Muscle of leg (tissue), 16 donors: ENCODE results near the gene CYP2J2. TPM values are rescaled to one million over a fixed set of nuclear protein-coding genes. Genes with fewer than 3 reads are reported as not detected.
"Not testable (repeated sequence)": the region's sequence is repeated elsewhere in the genome, so short reads cannot be mapped to it uniquely, and the experiment has no call there.

Source experiments
- DNase-seq: peaks from one replicate; pipeline ENCODE4 v3.0.0; 2013
- H3K27ac ChIP-seq: one replicate; pipeline ENCODE4 v1.5.1; 2013; ENCODE audit warnings: mild to moderate bottlenecking, low read length, control low read depth
- H3K27me3 ChIP-seq: one replicate; pipeline ENCODE4 v1.6.1; 2013; ENCODE audit warnings: low read length; ENCODE audit not compliant: control insufficient read depth, insufficient read depth
- H3K36me3 ChIP-seq: one replicate; pipeline ENCODE4 v1.6.1; 2013; ENCODE audit warnings: low read length; ENCODE audit not compliant: control insufficient read depth, insufficient read depth
- H3K4me1 ChIP-seq: one replicate; pipeline ENCODE4 v1.6.1; 2013; ENCODE audit warnings: low read length; ENCODE audit not compliant: control insufficient read depth, insufficient read depth
- H3K4me3 ChIP-seq: one replicate; pipeline ENCODE4 v1.5.1; 2013; ENCODE audit warnings: low read length, control low read depth
- H3K9me3 ChIP-seq: replicated peaks from 2 replicates; pipeline ENCODE4 v1.6.1; 2013; ENCODE audit warnings: low read depth, low read length; ENCODE audit not compliant: control insufficient read depth
- WGBS: methylation state at CpG from one replicate; pipeline ENCODE4 v1.1.5; 2013; ENCODE audit warnings: missing lambda C conversion rate; ENCODE audit not compliant: insufficient coverage; 5-methylcytosine and 5-hydroxymethylcytosine counted together
- long read RNA-seq, 11 donors: transcript quantifications; one replicate each; lab custom pipeline, GENCODE V29; 2026
- polyA plus RNA-seq, 8 donors: library from polyadenylated mRNA; unstranded; fragments of 120-200 nt; gene quantifications; one replicate each; pipeline versions ENCODE4 v1.2.1 to v1.2.3, GENCODE V29; 2013; ENCODE audit warnings: inconsistent platforms in 1 of 8, low replicate concordance in 1 of 8; ENCODE audit not compliant: insufficient read length in 8 of 8, insufficient read depth in 1 of 8
- total RNA-seq: library from RNA; stranded (reverse); fragments of 120-200 nt; gene quantifications from one replicate; pipeline ENCODE4 v1.2.4, GENCODE V29; 2013

Gene CYP2J2, protein sequence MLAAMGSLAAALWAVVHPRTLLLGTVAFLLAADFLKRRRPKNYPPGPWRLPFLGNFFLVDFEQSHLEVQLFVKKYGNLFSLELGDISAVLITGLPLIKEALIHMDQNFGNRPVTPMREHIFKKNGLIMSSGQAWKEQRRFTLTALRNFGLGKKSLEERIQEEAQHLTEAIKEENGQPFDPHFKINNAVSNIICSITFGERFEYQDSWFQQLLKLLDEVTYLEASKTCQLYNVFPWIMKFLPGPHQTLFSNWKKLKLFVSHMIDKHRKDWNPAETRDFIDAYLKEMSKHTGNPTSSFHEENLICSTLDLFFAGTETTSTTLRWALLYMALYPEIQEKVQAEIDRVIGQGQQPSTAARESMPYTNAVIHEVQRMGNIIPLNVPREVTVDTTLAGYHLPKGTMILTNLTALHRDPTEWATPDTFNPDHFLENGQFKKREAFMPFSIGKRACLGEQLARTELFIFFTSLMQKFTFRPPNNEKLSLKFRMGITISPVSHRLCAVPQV
- total RNA-seq (50.6 TPM), polyA plus RNA-seq (10 to 100 TPM; 32.1 to 74.1 (median 53.5) TPM)
- long read RNA-seq, donor 1, partial matches to known transcripts = 0 of 6 reads
- long read RNA-seq, donor 1, other reads (novel, unspliced or antisense) = 0 of 6 reads
- long read RNA-seq, donor 2 = 0 reads
- long read RNA-seq, donor 3, transcript CYP2J2-201 (9 exons, 1,896 nt) = major isoform, 14 of 16 reads
- long read RNA-seq, donor 3, partial matches to known transcripts = 0 of 16 reads
- long read RNA-seq, donor 3, other reads (novel, unspliced or antisense) = 0 of 16 reads
- long read RNA-seq, donor 4, transcript CYP2J2-201 (9 exons, 1,896 nt) = major isoform, 5 of 5 reads
- long read RNA-seq, donor 4, partial matches to known transcripts = 0 of 5 reads
- long read RNA-seq, donor 4, other reads (novel, unspliced or antisense) = 0 of 5 reads
- long read RNA-seq, donor 5, transcript CYP2J2-201 (9 exons, 1,896 nt) = major isoform, 12 of 15 reads
- long read RNA-seq, donor 5, partial matches to known transcripts = 0 of 15 reads
- long read RNA-seq, donor 5, other reads (novel, unspliced or antisense) = 0 of 15 reads
- long read RNA-seq, donor 6, transcript CYP2J2-201 (9 exons, 1,896 nt) = major isoform, 15 of 17 reads
- long read RNA-seq, donor 6, partial matches to known transcripts = 0 of 17 reads
- long read RNA-seq, donor 6, other reads (novel, unspliced or antisense) = 0 of 17 reads
- long read RNA-seq, donor 7, partial matches to known transcripts = 0 of 5 reads
- long read RNA-seq, donor 7, other reads (novel, unspliced or antisense) = 0 of 5 reads
- long read RNA-seq, donor 8, transcript CYP2J2-201 (9 exons, 1,896 nt) = major isoform, 5 of 8 reads
- long read RNA-seq, donor 8, partial matches to known transcripts = 0 of 8 reads
- long read RNA-seq, donor 8, other reads (novel, unspliced or antisense) = 0 of 8 reads
- long read RNA-seq, donor 9, partial matches to known transcripts = 12 of 17 reads
- long read RNA-seq, donor 9, other reads (novel, unspliced or antisense) = 0 of 17 reads
- long read RNA-seq, donor 10, transcript CYP2J2-201 (9 exons, 1,896 nt) = major isoform, 9 of 28 reads
- long read RNA-seq, donor 10, partial matches to known transcripts = 18 of 28 reads
- long read RNA-seq, donor 10, other reads (novel, unspliced or antisense) = 0 of 28 reads
- long read RNA-seq, donor 11, transcript CYP2J2-201 (9 exons, 1,896 nt) = major isoform, 5 of 6 reads
- long read RNA-seq, donor 11, partial matches to known transcripts = 0 of 6 reads
- long read RNA-seq, donor 11, other reads (novel, unspliced or antisense) = 0 of 6 reads

DNA sequence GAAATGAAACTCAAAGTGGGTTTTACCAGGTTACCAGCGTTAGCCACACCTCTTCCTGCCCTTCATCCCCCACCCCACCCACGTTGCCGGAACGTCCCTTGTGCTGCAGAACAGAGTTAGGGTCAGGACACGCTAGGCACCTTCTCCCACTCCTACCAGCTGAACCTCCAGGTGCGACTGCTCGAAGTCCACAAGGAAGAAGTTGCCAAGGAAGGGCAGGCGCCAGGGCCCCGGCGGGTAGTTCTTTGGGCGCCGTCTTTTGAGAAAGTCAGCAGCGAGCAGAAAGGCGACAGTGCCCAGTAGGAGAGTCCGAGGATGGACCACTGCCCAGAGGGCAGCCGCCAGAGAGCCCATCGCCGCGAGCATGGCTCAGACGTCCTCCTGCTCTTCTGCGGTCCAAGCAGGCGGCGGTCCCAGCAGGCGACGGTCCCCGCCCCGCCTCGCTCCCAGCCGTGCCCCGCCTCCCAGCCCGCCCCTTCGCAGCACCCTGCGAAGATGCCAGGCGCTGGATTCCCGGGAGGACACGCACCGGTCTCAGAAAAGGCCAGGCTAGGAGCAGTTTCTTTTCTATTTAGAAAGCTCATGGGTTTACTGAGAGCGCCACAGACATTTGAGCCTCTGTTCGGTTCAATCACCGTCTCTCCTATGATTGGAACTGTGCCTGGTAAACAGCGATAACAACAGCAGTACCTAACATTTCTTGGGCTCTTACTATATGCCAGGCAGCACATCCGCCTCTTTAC is at the start of gene CYP2J2:
Gene CYP2J2 (minus strand): TSS at position 393 of the 743 bp plus-strand sequence. CDS start 27 bp downstream, at position 366.
- 3% methylated on average over 40 of the region's 42 CpGs for whole genome bisulfite sequencing
- peak within 1 kb of the TSS; percentile 87 for H3K27ac ChIP-seq
- H3K9me3 ChIP-seq = no peaks in the 10 kb centered on the region
- peak within 1 kb of the TSS; percentile 65 for H3K4me3 ChIP-seq
- H3K36me3 ChIP-seq = no peaks in the 10 kb centered on the region
- peaks cover 10% of the 10 kb centered on the region for H3K27me3 ChIP-seq
- DNase-seq = peak; percentile 61
- H3K4me1 ChIP-seq = peaks cover 8% of the 10 kb centered on the region

DNA sequence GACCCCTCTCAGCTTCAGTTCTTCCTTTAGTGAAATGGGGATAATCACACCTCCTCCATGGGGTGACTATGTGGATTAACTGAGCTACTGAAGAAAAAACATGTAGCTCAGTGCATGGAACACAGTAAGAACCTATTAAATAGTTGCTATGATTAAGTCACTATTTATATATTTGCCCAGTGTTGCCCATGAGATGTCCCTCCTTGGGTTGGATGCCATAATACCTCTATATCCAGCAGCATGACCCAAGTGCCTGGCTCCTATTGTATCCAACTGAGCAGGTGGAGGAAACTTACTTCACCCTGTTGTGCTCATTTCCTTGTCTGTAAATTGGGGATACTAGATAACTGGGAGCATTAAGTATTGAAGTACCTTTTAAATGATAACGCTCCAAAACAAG is 47.1 kb upstream of the CYP2J2 start:
- H3K4me3 ChIP-seq = no peak overlapping the region
- H3K36me3 ChIP-seq = no peaks in the 10 kb centered on the region
- H3K27me3 ChIP-seq = no peaks in the 10 kb centered on the region
- H3K4me1 ChIP-seq = peaks cover 19% of the 10 kb centered on the region
- H3K27ac ChIP-seq = no peak overlapping the region
- no peaks in the 10 kb centered on the region for H3K9me3 ChIP-seq
- DNase-seq = no peak
- WGBS = no CpG with 5 or more reads among the region's 1 CpG

DNA sequence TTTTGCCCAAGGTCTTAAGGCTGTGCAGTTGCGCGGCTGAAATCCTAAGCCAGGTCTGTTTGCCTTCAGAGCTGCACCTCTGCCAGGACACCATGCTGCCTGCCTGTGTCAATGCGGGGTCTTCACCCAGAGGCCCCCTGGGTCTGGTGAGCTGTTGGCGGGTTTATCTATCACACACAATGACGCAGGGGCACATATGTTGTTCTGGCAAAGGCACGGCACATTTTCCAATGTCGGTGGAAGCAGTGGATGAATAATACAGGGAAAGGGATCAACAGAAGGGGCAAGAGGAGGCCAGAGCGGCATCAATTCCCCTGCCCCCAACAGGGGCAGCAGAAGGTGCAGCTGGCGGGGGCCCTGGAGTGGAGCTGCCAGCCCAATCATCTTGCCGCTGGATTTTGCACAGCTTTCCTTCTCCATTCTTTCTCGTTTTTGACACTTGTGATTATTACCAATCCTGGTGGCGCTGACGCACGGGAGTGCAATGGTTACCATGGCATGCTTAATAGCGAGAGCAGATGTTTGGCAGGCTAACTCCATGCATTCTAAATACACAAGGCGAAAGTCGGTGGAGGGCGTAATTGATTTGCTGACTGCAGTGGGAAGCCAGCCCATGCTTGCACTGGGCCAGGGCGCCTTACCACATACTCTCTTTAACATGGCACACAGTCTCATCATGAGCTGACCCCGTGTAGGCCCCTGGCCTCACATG is 45.8 kb upstream of the CYP2J2 start:
- no peaks in the 10 kb centered on the region for H3K9me3 ChIP-seq
- H3K4me1 ChIP-seq = peaks cover 21% of the 10 kb centered on the region
- peak; percentile 91 for DNase-seq
- H3K36me3 ChIP-seq = no peaks in the 10 kb centered on the region
- WGBS = 56% methylated on average over 12 of the region's 20 CpGs
- H3K27me3 ChIP-seq = no peaks in the 10 kb centered on the region
- peak overlapping the region; percentile 78 for H3K27ac ChIP-seq
- no peak overlapping the region for H3K4me3 ChIP-seq

DNA sequence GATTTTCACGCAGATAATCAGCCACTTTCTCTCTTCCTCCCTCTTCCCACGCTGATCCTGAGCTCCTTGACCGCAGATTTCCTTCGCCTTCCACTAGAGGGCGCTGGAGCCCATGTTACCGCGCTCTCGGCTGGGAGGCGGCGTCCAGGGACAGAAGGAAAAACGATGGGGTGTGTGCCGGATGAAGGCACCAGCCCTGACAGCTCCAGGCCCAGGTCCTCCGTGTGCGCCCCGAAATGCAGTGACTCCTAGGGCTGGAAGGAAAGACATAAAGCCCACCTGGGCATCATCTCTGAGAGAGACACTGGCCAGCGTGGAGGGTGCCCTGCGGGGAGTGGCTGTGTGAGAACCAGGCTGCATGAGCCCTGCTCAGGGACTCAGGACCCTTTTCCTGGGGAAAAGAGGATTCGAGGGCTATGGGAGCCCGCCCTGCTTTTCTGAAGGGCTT is 44.9 kb upstream of the CYP2J2 start:
- no peak overlapping the region for H3K4me3 ChIP-seq
- H3K27me3 ChIP-seq = no peaks in the 10 kb centered on the region
- DNase-seq = peak; percentile 89
- no peaks in the 10 kb centered on the region for H3K9me3 ChIP-seq
- peak overlapping the region; percentile 44 for H3K27ac ChIP-seq
- no peaks in the 10 kb centered on the region for H3K36me3 ChIP-seq
- peaks cover 26% of the 10 kb centered on the region for H3K4me1 ChIP-seq
- 4% methylated on average over 15 of the region's 19 CpGs for WGBS

DNA sequence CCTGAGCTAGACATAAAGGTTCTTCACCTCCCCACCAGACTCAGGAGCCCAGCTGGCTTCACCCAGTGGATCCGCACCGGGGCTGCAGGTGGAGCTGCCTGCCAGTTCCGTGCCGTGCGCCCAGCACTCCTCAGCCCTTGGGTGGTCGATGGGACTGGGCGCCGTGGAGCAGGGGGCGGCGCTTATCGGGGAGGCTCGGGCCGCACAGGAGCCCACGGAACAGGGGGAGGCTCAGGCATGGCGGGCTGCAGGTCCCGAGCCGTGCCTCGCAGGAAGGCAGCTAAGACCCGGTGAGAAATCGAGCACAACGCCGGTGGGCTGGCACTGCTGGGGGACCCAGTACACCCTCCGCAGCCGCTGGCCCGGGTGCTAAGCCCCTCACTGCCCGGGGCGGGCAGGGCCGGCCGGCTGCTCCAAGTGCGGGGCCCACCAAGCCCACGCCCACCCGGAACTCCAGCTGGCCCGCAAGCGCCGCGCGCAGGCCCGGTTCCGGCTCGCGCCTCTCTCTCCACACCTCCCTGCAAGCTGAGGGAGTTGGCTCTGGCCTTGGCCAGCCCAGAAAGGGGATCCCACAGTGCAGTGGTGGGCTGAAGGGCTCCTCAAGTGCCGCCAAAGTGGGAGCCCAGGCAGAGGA is 43.1 kb upstream of the CYP2J2 start:
- WGBS = 97% methylated on average over 17 of the region's 42 CpGs
- H3K27me3 ChIP-seq = not testable (repeated sequence)

DNA sequence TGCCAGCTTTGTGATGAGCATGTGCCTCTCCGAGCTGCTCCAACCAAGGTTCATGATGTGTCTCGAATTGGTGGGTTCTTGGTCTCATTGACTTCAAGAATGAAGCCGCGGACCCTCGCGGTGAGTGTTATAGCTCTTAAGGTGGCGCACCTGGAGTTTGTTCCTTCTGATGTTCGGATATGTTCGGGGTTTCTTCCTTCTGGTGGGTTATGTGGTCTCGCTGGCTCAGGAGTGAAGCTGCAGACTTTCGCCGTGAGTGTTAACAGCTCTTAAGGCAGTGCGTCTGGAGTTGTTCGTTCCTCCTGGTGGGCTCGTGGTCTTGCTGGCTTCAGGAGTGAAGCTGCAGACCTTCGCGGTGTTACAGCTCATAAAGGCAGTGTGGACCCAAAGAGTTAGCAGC is 42.2 kb upstream of the CYP2J2 start:
- H3K27me3 ChIP-seq, H3K36me3 ChIP-seq, H3K9me3 ChIP-seq, DNase-seq, H3K4me3 ChIP-seq, H3K27ac ChIP-seq: not testable (repeated sequence)
- peaks cover 26% of the 10 kb centered on the region for H3K4me1 ChIP-seq
- WGBS = 78% methylated on average over 11 of the region's 17 CpGs

More for the DNA sequence above, 43.1 kb upstream of the CYP2J2 start:
- peaks cover 26% of the 10 kb centered on the region for H3K4me1 ChIP-seq
- not testable (repeated sequence) for H3K9me3 ChIP-seq, DNase-seq, H3K4me3 ChIP-seq, H3K27ac ChIP-seq, H3K36me3 ChIP-seq

DNA sequence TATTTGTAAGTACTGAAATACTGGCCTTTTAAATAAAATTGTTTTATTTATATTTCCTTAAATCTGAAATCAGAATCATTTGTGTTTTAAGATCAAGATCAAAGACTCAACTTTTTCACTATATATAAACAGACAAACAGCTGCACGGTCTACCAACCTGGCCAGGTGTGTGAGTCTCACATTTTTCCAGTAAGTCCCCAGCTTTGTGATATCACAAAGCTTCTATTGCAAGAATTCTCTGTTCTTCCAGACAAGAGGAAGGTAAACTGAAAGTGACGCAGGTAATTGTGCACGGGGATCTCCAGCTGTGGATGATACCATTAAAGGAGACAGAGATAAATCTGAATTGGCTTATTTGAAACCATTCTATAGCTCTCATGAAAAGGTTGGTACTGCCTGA is 41.2 kb upstream of the CYP2J2 start:
- Histone ChIP-seq H3K27ac (no peak overlapping the region), H3K27me3 (no peaks in the 10 kb centered on the region), H3K9me3 (no peaks in the 10 kb centered on the region), H3K36me3 (no peaks in the 10 kb centered on the region), H3K4me1 (peaks cover 20% of the 10 kb centered on the region), H3K4me3 (no peak overlapping the region)
- DNase-seq = no peak
- WGBS = 67% methylated on average over 1 of the region's 3 CpGs

DNA sequence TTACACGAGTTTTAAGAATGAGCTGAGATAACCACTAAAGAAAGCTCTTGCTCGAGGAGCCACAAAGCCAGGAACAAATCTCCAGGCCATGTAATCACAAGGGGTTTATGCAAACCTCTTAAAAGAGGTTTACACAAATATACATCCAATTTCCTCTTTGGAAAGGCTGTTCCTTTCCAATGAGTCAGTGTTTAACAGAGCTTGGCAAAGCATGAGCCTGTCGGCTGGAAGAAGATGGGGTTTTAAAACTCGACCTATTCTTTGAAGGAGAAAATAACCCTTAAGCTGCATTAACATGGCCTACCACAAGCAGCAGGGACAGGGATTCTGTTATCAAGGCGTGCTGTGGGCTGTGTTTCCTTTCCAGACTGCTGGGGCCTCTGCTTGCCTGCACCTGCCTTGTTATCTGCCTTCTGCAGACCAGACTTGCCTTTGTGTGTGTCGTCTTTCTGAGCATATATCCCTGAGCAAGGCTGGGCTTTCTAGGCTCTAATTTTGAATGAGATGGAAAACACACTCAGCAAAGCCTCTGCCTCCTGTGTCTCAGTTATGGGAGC is 40.6 kb upstream of the CYP2J2 start:
- H3K4me3 ChIP-seq = no peak overlapping the region
- H3K9me3 ChIP-seq = no peaks in the 10 kb centered on the region
- H3K36me3 ChIP-seq = no peaks in the 10 kb centered on the region
- H3K27me3 ChIP-seq = no peaks in the 10 kb centered on the region
- peak; percentile 80 for DNase-seq
- 20% methylated on average over 2 of the region's 6 CpGs for WGBS
- H3K27ac ChIP-seq = peak overlapping the region; percentile 1
- peaks cover 15% of the 10 kb centered on the region for H3K4me1 ChIP-seq
